Measurements from ENCODE around the gene POPDC2.

Gene POPDC2

GRCh38 chr3:119626196-119626595 is 34.2 kb downstream of the POPDC2 start:
- FAIRE-seq, result no peak
- DNase-seq (ENCODE audit: insufficient read length, low spot score), result no peak
- no peak for TF ChIP-seq POLR2A (IDR thresholded peaks at IDR 0.05; ENCODE audit: low read depth, low read length)

GRCh38 chr3:119625451-119626153 is 34.8 kb downstream of the POPDC2 start:
- FAIRE-seq, result no peak
- TF ChIP-seq POLR2A (IDR thresholded peaks at IDR 0.05; ENCODE audit: low read depth, low read length), result no peak
- no peak for DNase-seq (ENCODE audit: insufficient read length, low spot score)

GRCh38 chr3:119624002-119624720 is 36.2 kb downstream of the POPDC2 start:
- DNase-seq (ENCODE audit: insufficient read length, low spot score), result no peak
- FAIRE-seq, result no peak
- TF ChIP-seq POLR2A (IDR thresholded peaks at IDR 0.05; ENCODE audit: low read depth, low read length), result no peak

GRCh38 chr3:119620899-119621298 is 39.5 kb downstream of the POPDC2 start:
- DNase-seq (ENCODE audit: insufficient read length, low spot score), result no peak
- FAIRE-seq, result no peak
- TF ChIP-seq POLR2A (IDR thresholded peaks at IDR 0.05; ENCODE audit: low read depth, low read length), result no peak

GRCh38 chr3:119619094-119619493 is 41.3 kb downstream of the POPDC2 start:
- no peak for FAIRE-seq
- TF ChIP-seq POLR2A (IDR thresholded peaks at IDR 0.05; ENCODE audit: low read depth, low read length), result no peak
- DNase-seq (ENCODE audit: insufficient read length, low spot score), result no peak

- FAIRE-seq (no peak), DNase-seq (ENCODE audit: insufficient read length, low spot score) (no peak)
- TF ChIP-seq POLR2A (IDR thresholded peaks at IDR 0.05; ENCODE audit: low read depth, low read length), result no peak
These were observed 44.3 kb downstream of the POPDC2 start for GRCh38 chr3:119616056-119616455.

GRCh38 chr3:119613872-119614271 is 46.5 kb downstream of the POPDC2 start:
- FAIRE-seq, result no peak
- no peak for TF ChIP-seq POLR2A (IDR thresholded peaks at IDR 0.05; ENCODE audit: low read depth, low read length)
- DNase-seq (ENCODE audit: insufficient read length, low spot score), result no peak

GRCh38 chr3:119613201-119613600 is 47.2 kb downstream of the POPDC2 start:
- TF ChIP-seq POLR2A (IDR thresholded peaks at IDR 0.05; ENCODE audit: low read depth, low read length), result no peak
- DNase-seq (ENCODE audit: insufficient read length, low spot score), result no peak
- no peak for FAIRE-seq

GRCh38 chr3:119611664-119612063 is 48.7 kb downstream of the POPDC2 start:
- no peak for FAIRE-seq
- no peak for TF ChIP-seq POLR2A (IDR thresholded peaks at IDR 0.05; ENCODE audit: low read depth, low read length)
- no peak for DNase-seq (ENCODE audit: insufficient read length, low spot score)

GRCh38 chr3:119609301-119609700 is 51.1 kb downstream of the POPDC2 start:
- DNase-seq (ENCODE audit: insufficient read length, low spot score), result no peak
- no peak for TF ChIP-seq POLR2A (IDR thresholded peaks at IDR 0.05; ENCODE audit: low read depth, low read length)
- no peak for FAIRE-seq

GRCh38 chr3:119608405-119609000 is 51.9 kb downstream of the POPDC2 start:
- no peak for TF ChIP-seq POLR2A (IDR thresholded peaks at IDR 0.05; ENCODE audit: low read depth, low read length)
- no peak for DNase-seq (ENCODE audit: insufficient read length, low spot score)
- no peak for FAIRE-seq

- no peak for FAIRE-seq
- peak; percentile 49 for DNase-seq (ENCODE audit: insufficient read length, low spot score)
- TF ChIP-seq POLR2A (IDR thresholded peaks at IDR 0.05; ENCODE audit: low read depth, low read length), result no peak
These were observed 55.5 kb downstream of the POPDC2 start for GRCh38 chr3:119604878-119605277.

- TF ChIP-seq POLR2A (IDR thresholded peaks at IDR 0.05; ENCODE audit: low read depth, low read length), result no peak
- DNase-seq (ENCODE audit: insufficient read length, low spot score) (no peak), FAIRE-seq (no peak)
These were observed 57.7 kb downstream of the POPDC2 start for GRCh38 chr3:119602676-119603075.

- DNase-seq (ENCODE audit: insufficient read length, low spot score), result no peak
- FAIRE-seq, result no peak
- TF ChIP-seq POLR2A (IDR thresholded peaks at IDR 0.05; ENCODE audit: low read depth, low read length), result no peak
These were observed 59.2 kb downstream of the POPDC2 start for GRCh38 chr3:119601154-119601553.

GRCh38 chr3:119600732-119601131 is 59.7 kb downstream of the POPDC2 start:
- TF ChIP-seq POLR2A (IDR thresholded peaks at IDR 0.05; ENCODE audit: low read depth, low read length), result no peak
- DNase-seq (ENCODE audit: insufficient read length, low spot score) (no peak), FAIRE-seq (no peak)
